Posterior cingulate gyrus (tissue), 11 donors: ENCODE measurements around the gene WNT6.

ENCODE experiments used
- DNase-seq, 10 donors: peaks; one replicate each; pipeline versions ENCODE4 v3.0.0 to v3.0.0-alpha.2; 2020 to 2021; ENCODE audit warnings: mixed read lengths in 3 of 10
- intact Hi-C: fragments of 100-400 bp; cut with DNase I; formaldehyde crosslinking; loops from one replicate; pipeline ENCODE4 v1.15.1; 2023

WNT6 gene

DNA sequence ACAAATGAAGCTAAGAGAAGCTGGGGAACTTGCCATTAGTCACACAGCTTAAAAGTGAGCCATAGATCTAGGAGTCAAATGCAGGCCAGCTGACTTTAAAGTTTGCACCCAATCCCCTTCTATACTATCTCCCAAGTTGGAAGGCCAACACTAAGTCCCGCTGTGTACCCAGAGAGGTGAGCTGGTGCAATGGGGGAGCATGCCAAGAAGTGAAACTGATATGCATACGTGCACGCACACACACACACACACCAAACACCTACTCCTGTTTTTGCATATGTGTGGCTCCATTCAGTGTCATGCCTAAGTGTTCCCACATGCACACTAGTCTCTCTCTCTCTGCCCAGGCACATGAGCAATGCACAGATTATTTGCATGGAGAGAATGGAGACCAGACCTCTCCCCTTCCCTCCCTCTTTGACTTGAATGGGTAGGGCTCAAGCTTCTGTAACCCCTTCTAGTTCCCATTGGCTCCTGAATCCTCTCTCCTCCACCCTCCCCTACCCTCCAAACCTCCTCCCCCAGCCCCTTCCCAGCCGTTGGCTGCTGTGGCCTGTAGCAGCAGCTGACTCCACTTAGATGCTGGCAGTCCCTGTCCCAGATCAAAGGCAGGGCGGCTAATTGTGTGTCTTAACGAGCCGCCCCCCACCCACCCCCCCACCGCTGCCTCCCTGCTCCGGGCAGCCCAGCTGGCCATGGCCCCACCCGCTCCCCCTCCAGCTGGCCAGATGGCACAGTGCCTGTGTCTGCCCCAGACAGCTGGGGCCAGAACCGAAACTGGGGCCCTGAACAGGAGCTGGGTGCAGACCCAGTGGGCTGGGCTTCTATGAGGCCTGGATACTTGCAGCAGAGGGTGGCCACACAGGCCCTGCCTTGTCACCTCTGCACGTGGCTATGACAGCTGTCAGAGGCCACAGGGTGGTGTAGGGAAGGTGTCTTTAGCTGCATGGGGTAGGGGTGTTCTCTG is 26.7 kb downstream of the WNT6 start:
- intact Hi-C loops, result no loop called here
- DNase-seq, result peak in 7 of 10 donors; percentile 46 to 95 (median 68)

DNA sequence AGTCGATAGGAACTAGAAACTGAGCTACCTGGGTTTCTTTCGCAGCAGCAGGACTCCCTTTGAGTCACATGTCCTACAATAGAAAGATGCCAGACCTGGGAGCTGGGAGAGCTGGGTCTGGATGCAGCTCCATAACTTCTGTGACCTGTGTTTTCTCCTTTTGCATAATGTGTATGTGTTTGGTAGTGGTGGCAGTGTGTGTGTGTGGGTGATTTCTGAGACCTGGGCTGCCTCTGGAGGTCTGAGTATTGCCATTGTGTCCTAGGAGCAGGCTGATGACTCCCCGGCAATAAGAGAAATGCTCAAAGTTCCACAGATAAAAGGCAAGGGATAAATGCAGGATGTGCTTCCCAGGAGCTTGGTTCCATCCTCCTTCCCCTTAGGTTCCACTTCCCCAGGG is 27.5 kb downstream of the WNT6 start:
- intact Hi-C loops, result no loop called here
- DNase-seq, result peak in 1 of 10 donors; percentile 22

DNA sequence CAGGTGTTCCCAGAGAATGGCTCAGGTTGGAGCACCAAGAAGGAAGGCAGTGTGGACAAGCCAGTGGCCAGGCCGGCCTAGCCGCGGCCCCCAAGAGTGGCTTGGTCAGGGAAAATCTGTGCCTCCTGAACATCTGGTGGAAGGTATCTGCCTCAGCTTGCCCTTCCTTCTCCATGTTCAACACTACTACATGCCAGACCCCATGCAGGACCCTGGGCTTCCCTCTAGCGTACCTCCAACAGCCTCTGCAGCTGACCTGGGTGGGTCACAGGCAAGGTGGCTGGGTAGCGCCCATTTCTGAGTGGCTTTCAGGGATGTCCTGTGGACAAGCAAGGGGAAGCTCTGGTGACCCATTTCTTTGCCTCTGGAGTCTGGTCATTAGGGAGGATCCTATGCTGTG is 28.7 kb downstream of the WNT6 start:
- intact Hi-C loops, result no loop called here
- DNase-seq, result peak in 1 of 10 donors; percentile 51

DNA sequence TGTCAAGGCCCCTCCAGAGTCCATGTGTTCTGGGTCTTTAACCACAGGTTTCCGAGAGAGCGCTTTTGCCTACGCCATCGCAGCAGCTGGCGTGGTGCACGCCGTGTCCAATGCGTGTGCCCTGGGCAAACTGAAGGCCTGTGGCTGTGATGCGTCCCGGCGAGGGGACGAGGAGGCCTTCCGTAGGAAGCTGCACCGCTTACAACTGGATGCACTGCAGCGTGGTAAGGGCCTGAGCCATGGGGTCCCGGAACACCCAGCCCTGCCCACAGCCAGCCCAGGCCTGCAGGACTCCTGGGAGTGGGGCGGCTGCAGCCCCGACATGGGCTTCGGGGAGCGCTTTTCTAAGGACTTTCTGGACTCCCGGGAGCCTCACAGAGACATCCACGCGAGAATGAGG is 30.3 kb downstream of the WNT6 start:
- intact Hi-C loops, result no loop called here
- DNase-seq, result peak in 2 of 10 donors; percentile 58 to 61

DNA sequence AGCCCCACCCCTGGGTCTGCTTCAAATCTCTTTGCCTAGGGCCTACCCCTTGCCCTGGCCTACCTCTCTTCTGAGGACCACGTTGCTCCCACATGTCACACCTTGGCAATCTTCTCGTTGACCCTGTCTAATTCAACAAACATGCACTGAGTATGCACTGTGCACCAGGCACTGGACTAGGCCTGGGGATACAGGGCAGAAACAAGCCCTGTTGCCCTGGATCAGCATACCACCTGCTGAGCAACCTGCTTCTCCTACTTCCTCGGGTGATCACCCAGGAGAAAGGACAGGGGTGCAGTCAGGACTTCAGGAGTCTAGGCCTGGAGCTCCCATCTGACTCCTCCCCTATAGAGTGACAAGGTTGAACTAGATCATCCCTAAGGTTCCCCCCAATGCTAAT is 30.8 kb downstream of the WNT6 start:
- intact Hi-C loops, result no loop called here
- DNase-seq, result peak in 2 of 10 donors; percentile 12 to 31

DNA sequence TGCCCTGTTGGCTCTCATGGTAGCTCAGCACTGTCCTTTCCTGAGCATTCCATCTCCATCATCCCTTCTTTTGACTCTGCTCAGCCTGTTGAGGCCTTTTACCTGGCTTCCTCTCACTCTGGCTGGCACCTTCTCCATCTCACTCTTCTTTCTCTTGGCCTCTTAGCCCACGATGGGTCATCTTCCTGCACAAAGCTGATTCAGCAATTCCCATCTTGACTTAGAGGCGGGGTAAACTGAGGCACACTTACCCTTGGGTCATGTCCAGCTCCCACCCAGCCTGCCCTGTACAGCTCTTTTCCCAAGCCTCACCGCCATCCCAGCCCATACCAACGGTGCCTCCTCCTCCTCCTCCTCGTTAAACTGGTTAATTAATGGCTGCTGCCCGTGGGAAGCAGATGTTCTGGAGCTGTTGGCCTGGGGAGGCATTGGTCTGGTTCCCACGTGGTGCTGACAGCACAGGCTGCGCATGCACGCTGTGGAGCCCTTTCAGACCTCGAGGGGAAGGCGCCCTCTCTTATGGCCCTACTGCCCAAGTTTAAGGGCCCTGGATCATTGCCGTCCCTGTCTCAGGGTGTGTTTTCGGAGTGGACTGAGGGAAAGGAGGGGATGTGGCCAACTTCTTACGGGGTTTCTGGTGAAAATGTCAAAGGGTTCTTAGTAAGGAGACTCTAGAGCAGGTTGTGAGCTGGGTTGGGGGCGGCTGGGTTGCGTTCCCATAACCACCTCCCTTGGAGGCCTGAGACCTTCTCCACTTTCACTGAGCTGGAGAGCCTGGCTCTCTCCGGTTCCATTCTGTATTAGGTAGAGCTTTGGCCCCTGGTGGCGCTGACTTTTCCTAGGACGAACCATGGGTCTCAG is 31.9 kb downstream of the WNT6 start:
- DNase-seq, result peak in 2 of 10 donors; percentile 33 to 59
- intact Hi-C loops, result no loop called here

DNA sequence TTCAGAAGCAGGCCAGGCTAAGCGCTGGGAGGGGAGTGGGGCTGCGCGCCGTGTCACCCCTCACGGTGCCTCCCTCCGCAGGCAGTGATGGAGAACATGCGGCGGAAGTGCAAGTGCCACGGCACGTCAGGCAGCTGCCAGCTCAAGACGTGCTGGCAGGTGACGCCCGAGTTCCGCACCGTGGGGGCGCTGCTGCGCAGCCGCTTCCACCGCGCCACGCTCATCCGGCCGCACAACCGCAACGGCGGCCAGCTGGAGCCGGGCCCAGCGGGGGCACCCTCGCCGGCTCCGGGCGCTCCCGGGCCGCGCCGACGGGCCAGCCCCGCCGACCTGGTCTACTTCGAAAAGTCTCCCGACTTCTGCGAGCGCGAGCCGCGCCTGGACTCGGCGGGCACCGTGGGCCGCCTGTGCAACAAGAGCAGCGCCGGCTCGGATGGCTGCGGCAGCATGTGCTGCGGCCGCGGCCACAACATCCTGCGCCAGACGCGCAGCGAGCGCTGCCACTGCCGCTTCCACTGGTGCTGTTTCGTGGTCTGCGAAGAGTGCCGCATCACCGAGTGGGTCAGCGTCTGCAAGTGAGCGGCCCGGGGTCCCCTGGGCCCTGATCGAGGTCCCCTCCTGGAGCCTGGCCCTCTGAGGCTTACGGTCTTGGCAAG is 33.2 kb downstream of the WNT6 start:
- intact Hi-C loops, result no loop called here
- peak; percentile 25 to 95 (median 67) for DNase-seq

DNA sequence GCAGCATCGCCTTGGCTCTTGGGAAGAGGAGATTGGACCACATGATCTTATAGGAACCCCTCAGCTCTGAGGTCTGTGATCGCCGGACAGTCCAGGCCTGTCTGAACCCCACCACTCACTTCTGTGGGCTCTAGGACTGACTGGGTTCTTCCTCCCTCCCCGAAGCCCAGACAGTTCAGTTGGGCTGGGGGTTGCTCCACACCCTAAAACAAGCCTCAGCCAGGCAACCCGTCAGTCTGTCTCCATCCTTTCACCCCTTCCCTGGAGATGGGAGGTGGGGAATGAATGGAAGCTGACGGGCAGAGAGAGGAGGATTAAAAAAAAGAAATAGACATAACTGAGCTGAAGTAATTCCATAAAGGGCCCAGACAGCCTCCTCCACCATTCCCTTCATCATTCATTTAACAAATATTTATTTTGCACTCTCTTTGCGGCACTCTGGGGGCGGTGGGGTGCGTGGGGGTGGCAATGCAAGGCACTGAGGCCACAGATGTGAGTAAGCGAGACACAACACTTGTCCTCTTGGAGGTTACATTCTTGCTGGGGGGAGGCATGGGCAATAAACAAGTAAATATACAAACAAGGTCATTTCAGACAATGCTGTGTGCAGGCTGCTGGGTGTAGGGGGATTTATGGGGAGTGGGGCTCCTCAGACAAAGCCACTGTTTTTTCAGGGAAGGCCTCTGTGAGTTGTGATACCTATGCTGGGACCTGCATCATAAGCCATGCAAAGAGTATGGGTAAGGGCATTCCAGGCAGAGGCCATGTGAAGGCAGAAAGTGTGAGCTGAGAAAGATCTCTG is 33.9 kb downstream of the WNT6 start:
- intact Hi-C loops, result no loop called here

DNA sequence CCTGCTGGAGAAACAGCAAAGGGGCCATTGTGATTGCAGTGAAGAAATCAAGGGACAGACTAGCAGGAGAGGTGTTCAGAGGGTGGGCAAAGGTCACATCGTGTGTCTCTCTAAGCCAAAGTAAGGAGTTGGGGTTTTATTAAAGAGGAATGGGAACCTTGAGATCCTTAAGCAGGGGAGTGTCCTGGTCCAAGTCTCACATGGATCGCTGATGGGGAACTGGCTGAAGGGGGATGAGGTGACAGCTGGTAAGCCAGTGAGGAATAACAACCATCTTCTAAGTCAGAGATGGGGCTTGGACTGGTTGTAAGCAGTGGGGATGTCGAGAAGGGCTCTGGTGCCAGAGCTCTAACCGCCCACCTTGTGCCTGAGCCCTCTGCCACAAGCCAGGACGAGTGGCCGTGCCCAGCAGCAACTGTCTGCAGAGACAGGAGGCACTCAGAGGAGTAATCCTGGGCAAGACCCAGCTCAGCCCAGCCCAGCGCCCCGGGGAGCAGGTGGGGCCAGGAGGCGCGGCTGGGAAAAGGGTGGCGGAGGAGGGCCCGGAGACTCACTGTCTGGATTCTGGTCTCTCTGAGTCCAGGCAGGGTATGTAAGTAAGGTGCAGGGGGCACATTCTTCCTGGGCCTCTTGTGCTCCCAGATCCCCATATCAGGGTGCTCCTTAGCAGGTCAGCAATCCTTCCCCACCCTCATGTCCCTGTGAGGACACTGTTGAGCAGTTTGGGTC is 34.7 kb downstream of the WNT6 start:
- intact Hi-C loops, result no loop called here
- peak in 3 of 10 donors; percentile 48 to 68 (median 61) for DNase-seq

More for the DNA sequence above, 33.9 kb downstream of the WNT6 start:
- DNase-seq, result peak in 2 of 10 donors; percentile 34 to 62

DNA sequence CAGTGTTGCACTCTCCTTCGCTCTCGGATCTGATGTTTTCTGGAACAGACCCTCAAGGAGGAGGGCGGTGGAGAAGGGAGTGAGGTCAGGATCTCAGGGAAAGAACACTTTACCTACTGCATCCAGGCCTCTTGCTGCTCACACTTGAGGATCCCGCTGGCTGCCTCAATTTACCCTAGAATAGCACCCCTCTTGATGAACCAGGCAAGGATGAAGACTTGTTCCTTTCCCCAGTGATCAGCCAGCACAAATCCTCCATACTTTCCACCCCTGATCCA is 35.2 kb downstream of the WNT6 start:
- DNase-seq, result no peak
- intact Hi-C loops, result loop anchor here (5.0 kb wide), 1 partner anchor 62 kb away; the partner anchor contains the start of gene CDK5R2

DNA sequence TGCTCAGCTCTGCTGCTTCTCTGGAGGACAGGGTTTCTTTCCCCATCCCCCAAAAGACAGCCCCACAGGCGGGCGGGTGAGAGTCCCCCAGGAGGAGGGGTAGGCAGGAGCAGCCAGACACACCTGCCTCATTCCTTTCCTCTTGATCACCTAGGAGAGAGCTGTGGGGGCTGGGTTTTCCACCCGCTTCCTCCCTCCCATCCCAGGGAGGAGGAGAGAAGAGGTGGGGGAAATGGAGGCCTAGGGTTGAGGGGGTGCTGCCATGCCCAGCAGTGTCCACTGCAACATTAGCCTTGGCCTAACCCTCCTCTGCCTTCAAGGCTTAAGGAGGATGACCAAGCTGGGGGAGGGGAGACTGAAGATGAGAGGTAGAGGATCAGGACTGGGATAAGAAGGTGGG is 35.7 kb downstream of the WNT6 start:
- peak in 3 of 10 donors; percentile 53 to 66 (median 55) for DNase-seq
- intact Hi-C loops, result loop anchor here (5.0 kb wide), 1 partner anchor 62 kb away; the partner anchor contains the start of gene CDK5R2

DNA sequence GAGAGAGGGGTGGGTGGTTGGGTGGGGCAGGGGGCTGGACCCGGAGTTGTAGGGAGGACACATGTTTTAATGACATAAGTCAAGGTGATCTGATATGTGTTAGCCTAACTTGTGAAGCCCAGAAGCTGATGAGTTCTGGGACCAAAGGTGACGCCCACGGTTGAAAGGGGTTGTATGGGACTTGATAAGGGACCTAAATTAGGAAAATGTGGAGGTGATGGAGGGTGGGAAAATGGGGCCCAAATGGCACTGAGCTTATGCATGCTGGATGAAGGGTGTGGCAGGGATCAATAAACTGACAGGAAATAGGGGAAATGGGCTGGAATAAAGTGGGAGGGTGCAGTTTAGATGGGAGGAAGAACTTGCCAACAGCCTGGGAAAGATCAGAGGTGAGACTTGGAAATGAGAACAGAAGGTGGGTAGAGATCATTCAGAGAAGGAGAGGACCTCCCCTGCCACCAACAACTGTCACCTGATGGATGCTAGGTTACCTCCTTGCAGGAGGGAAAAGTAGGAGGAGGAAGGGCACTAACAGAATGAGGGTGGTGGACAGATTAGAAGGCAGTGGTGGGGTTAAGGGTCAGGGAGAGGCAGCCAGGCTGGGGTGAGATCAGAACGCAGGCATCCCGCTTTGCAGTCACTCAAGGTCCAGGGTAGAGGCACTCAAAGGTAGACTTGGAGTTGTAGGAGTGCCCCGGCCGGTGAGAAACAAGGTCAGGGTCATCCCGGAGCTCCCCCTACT is 36.3 kb downstream of the WNT6 start:
- intact Hi-C loops, result loop anchor here (5.0 kb wide), 1 partner anchor 61 kb away; the partner anchor contains the start of gene CDK5R2
- DNase-seq, result peak in 1 of 10 donors; percentile 50

DNA sequence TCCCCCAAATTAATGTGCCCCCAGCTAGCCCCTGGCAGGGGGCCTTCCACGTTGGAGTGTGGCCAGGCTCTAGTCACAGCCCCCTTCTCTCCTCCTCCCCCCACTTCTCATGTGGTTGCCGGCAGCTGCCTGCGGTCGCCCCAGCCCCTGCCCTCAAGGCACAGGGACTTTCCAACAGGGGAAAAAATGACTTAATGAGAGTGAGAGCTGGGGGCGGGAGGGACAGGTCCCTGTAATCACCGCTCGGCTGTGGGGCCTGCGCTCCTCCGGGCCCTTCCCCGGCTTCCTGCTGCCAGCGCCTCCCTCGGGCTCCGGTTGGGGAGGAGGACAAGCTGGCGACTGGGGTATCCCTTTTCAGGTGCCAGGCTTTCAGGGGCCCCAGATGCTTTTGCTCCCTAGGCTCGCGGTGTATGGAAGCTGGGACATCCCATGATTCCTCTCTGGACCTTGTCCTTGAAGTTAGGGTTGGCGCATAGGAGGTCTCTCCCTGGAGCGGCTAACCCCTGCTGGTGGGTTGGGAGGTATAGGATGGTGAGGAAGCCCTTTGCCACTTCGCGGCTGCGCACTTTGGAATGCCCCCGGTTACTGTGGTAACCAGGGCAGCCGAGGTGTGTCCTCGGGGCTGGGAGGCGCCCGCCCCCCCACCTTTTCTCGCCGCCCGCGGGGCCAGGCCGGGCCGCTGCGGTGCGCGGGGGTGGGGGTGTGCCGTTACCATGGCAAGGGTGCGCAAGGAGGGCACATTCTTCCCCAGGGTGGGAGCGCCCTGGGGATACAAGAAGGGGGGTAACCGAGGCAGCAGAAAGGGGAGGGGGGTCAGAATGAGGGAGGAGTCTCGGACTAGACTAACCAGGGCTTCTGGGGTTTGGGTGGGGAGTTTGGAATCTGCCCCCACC is 37.1 kb downstream of the WNT6 start:
- DNase-seq, result peak in 5 of 10 donors; percentile 43 to 92 (median 84)

DNA sequence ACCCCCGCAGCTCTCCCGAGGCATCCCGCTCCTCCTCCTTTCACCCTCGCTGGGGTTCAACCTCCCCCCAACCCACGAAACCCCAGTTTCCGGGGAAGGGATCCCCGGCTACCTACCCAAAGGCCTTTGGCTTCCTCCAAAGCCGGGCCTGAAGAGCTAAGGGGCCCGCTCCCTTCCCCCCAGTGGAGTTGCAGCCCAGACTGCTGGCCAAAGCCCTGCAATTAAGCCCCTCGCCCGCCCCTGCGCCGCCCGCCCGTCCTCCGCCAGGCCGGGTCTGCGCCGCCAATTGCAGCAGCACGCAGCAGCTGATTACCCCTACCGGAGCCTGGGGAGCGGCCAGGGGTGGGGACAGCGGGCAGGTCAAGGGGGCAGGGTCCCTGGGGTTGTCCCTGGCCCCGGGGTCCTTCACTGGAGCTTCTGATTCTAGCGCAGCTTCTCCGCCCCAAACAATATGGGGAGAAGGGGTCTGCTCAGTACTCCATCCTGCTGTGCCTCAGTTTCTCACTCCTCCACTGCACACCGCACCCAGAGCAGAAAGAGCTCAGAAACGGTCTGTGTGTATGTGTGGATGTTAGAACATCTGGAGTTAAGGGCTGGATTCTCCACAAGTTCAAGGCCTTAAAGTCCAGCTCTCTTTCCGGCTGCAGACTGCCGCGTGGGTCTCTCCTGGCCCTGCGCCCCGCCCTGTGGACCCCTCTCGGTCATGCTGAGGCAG is 37.9 kb downstream of the WNT6 start:
- peak in 2 of 10 donors; percentile 64 to 71 for DNase-seq
- intact Hi-C loops, result loop anchor here (1.0 to 5.0 kb wide), 3 partner anchors 21 to 60 kb away; partner anchors contain the start of gene CDK5R2

More for the DNA sequence above, 37.1 kb downstream of the WNT6 start:
- intact Hi-C loops, result loop anchor here (5.0 kb wide), 1 partner anchor 61 kb away; the partner anchor contains the start of gene CDK5R2

DNA sequence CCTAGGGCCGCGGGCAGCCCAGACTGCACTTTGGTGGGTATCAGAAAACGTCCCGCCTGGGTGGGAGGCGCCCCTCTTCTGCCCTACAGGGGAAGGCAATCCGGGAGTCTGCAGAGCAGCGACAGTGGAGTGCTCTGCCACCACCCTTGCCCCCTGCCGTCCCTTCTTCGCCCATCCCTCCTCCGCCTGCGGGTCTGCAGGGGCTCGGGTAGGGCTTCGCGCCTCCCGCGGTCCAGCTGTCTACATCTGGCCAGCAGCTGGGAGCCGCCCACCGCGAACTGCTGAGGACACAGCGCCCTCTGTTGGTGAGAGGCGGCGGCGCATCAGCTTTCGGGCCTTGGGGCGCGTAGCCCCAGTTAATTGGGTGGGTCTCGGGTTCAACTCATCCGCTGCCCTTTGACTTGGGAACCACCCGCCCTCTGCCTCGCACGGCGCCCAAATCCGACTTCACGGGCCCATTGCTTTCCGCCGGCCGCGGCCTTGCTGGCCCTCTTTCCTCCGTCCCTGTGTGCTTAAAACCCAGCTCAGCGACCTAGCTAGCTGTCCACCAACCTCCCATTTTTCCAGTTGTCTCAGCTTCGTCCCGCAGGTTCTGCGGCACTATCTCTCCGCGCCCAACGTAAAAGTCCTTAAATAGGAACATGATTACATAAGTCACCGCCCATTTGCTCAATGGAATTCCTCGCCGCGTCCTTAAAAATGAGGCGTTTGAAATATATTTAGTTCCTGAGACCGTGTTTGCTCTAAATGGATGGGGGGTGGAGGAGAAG is 38.7 kb downstream of the WNT6 start:
- DNase-seq, result peak in 9 of 10 donors; percentile 57 to 96 (median 74)

More for the DNA sequence above, 38.7 kb downstream of the WNT6 start:
- intact Hi-C loops, result loop anchor here (1.0 to 5.0 kb wide), 3 partner anchors 22 to 59 kb away; partner anchors contain the start of gene CDK5R2
